Endothelial cell of umbilical vein (primary cell): Measurements from ENCODE around the gene CTSE.

Experiments
- CTCF ChIP-seq, 2 donors: IDR thresholded peaks; 1 replicate in 1 of 2; 2 replicates in 1 of 2; pipeline ENCODE4 v1.5.1; 2011; ENCODE audit warnings: low read length in 2 of 2, mild to moderate bottlenecking in 2 of 2, moderate library complexity in 2 of 2, control low read depth in 1 of 2, inconsistent platforms in 1 of 2, low read depth in 1 of 2; ENCODE audit not compliant: insufficient read depth in 1 of 2; ENCODE audit errors: extremely low read depth in 1 of 2
- EZH2 ChIP-seq: IDR thresholded peaks from 2 replicates; pipeline ENCODE4 v1.6.1; 2012; ENCODE audit warnings: borderline replicate concordance, low read depth, mild to moderate bottlenecking, moderate library complexity, low read length, inconsistent platforms; ENCODE audit not compliant: severe bottlenecking
- FOS ChIP-seq: IDR thresholded peaks from 2 replicates; pipeline ENCODE4 v1.6.1; 2011; ENCODE audit warnings: mild to moderate bottlenecking, low read length, moderate library complexity, borderline replicate concordance; ENCODE audit not compliant: insufficient read depth
- MAX ChIP-seq: IDR thresholded peaks from 2 replicates; pipeline ENCODE4 v1.6.1; 2011; ENCODE audit not compliant: insufficient read depth, insufficient read length
- POLR2A ChIP-seq: IDR thresholded peaks from 2 replicates; pipeline ENCODE4 v1.6.1; 2012; ENCODE audit warnings: low read depth, mild to moderate bottlenecking, control low read depth, low read length
- POLR2AphosphoS5 ChIP-seq: IDR thresholded peaks from 2 replicates; pipeline ENCODE4 v1.6.1; 2012; ENCODE audit warnings: low read depth, mild to moderate bottlenecking, control low read depth, low read length, moderate library complexity; ENCODE audit not compliant: insufficient read depth

GRCh38 chr1:206000641-206001339 lies 22.9 kb downstream of the CTSE start:
- TF ChIP-seq CTCF (IDR thresholded peaks at IDR 0.05; ENCODE audit: extremely low read depth in 1 of 2, insufficient read depth in 1 of 2, low read depth in 1 of 2, low read length in 2 of 2) (no peak), EZH2 (no peak), POLR2AphosphoS5 (no peak), POLR2A (no peak), MAX (no peak), FOS (no peak)
